H9 (cell line): ENCODE results near the gene DPP10. TPM values are rescaled to one million over a fixed set of nuclear protein-coding genes. Genes with fewer than 3 reads are reported as not detected.

Experiments
- DNase-seq: peaks from one replicate; pipeline ENCODE4 v3.0.0-alpha.2; 2017
- H2AFZ ChIP-seq: one replicate; pipeline ENCODE4 v1.6.1; 2013; ENCODE audit warnings: mild to moderate bottlenecking, low read length, control low read depth, moderate library complexity
- H2AK5ac ChIP-seq: 2 replicates; pipeline ENCODE4 v1.6.1; 2013; ENCODE audit warnings: low read length, control low read depth, mixed read lengths; ENCODE audit not compliant: insufficient read length
- H2BK120ac ChIP-seq: one replicate; pipeline ENCODE4 v1.6.1; 2013; ENCODE audit warnings: low read depth, mild to moderate bottlenecking, low read length, control low read depth, inconsistent platforms; ENCODE audit not compliant: poor library complexity, severe bottlenecking
- H2BK12ac ChIP-seq: 2 replicates; pipeline ENCODE4 v1.6.1; 2013; ENCODE audit warnings: low read length, control low read depth, mixed read lengths, low read depth; ENCODE audit not compliant: insufficient read length
- H2BK15ac ChIP-seq: 2 replicates; pipeline ENCODE4 v1.6.1; 2013; ENCODE audit warnings: low read depth, low read length, control low read depth
- H2BK20ac ChIP-seq: one replicate; pipeline ENCODE4 v1.6.1; 2013; ENCODE audit warnings: low read depth, mild to moderate bottlenecking, low read length, control low read depth, inconsistent platforms; ENCODE audit not compliant: poor library complexity, severe bottlenecking
- H2BK5ac ChIP-seq: 2 replicates; pipeline ENCODE4 v1.6.1; 2013; ENCODE audit warnings: low read length, control low read depth, mixed read lengths; ENCODE audit not compliant: insufficient read length
- H3K14ac ChIP-seq: 2 replicates; pipeline ENCODE4 v1.6.1; 2013; ENCODE audit warnings: low read length, control low read depth; ENCODE audit not compliant: insufficient read depth
- H3K18ac ChIP-seq: 2 replicates; pipeline ENCODE4 v1.6.1; 2013; ENCODE audit warnings: low read depth, mild to moderate bottlenecking, mixed read lengths, low read length, control low read depth; ENCODE audit not compliant: insufficient read length
- H3K23ac ChIP-seq: 2 replicates; pipeline ENCODE4 v1.6.1; 2013; ENCODE audit warnings: low read length, control low read depth, mixed read lengths, low read depth; ENCODE audit not compliant: insufficient read length
- H3K23me2 ChIP-seq: 2 replicates; pipeline ENCODE4 v1.6.1; 2013; ENCODE audit warnings: low read depth, mild to moderate bottlenecking, mixed read lengths, low read length, control low read depth; ENCODE audit not compliant: insufficient read length, poor library complexity, severe bottlenecking
- H3K27ac ChIP-seq: 2 replicates; pipeline ENCODE4 v1.5.1; 2013; ENCODE audit warnings: low read length, control low read depth, mixed read lengths, low read depth; ENCODE audit not compliant: insufficient read length
- H3K27me3 ChIP-seq: 2 replicates; pipeline ENCODE4 v1.6.1; 2013; ENCODE audit warnings: low read length, control low read depth, inconsistent platforms; ENCODE audit not compliant: insufficient read depth
- H3K4ac ChIP-seq: 2 replicates; pipeline ENCODE4 v1.6.1; 2013; ENCODE audit warnings: low read depth, mild to moderate bottlenecking, control low read depth, inconsistent platforms, low read length, moderate library complexity
- H3K4me1 ChIP-seq: 2 replicates; pipeline ENCODE4 v1.6.1; 2013; ENCODE audit warnings: low read length, control low read depth, inconsistent platforms; ENCODE audit not compliant: insufficient read depth
- H3K4me2 ChIP-seq: 2 replicates; pipeline ENCODE4 v1.6.1; 2013; ENCODE audit warnings: low read length, control low read depth, mixed read lengths; ENCODE audit not compliant: insufficient read length, insufficient read depth
- H3K56ac ChIP-seq: 2 replicates; pipeline ENCODE4 v1.6.1; 2013; ENCODE audit warnings: low read depth, mild to moderate bottlenecking, mixed read lengths, low read length, control low read depth; ENCODE audit not compliant: insufficient read length
- H3K79me1 ChIP-seq: 2 replicates; pipeline ENCODE4 v1.6.1; 2013; ENCODE audit warnings: low read depth, mild to moderate bottlenecking, moderate library complexity, low read length, control low read depth, inconsistent platforms; ENCODE audit not compliant: insufficient read depth, poor library complexity, severe bottlenecking
- H3K79me2 ChIP-seq: 2 replicates; pipeline ENCODE4 v1.6.1; 2013; ENCODE audit warnings: low read length, control low read depth, inconsistent platforms; ENCODE audit not compliant: insufficient read depth
- H3K9ac ChIP-seq: 2 replicates; pipeline ENCODE4 v1.6.1; 2013; ENCODE audit warnings: low read length, control low read depth, mixed read lengths; ENCODE audit not compliant: insufficient read length; ENCODE audit errors: extremely low read depth
- H3K9me3 ChIP-seq: one replicate; pipeline ENCODE4 v1.6.1; 2013; ENCODE audit warnings: low read depth, low read length, inconsistent platforms; ENCODE audit not compliant: control insufficient read depth
- H3T11ph ChIP-seq: one replicate; pipeline ENCODE4 v1.6.1; 2013; ENCODE audit warnings: mild to moderate bottlenecking, low read length, control low read depth, inconsistent platforms
- H4K20me1 ChIP-seq: one replicate; pipeline ENCODE4 v1.6.1; 2013; ENCODE audit not compliant: control insufficient read depth, insufficient read length, insufficient read depth
- H4K5ac ChIP-seq: 2 replicates; pipeline ENCODE4 v1.6.1; 2013; ENCODE audit warnings: low read depth, mild to moderate bottlenecking, mixed read lengths, low read length, control low read depth; ENCODE audit not compliant: insufficient read length
- H4K8ac ChIP-seq: replicated peaks from 2 replicates; pipeline ENCODE4 v1.6.1; 2013; ENCODE audit warnings: low read length, control low read depth, mixed read lengths, low read depth; ENCODE audit not compliant: insufficient read length
- H4K91ac ChIP-seq: 2 replicates; pipeline ENCODE4 v1.6.1; 2013; ENCODE audit warnings: low read depth, mild to moderate bottlenecking, moderate library complexity, mixed read lengths, low read length, control low read depth; ENCODE audit not compliant: insufficient read length
- H3K27ac Mint-ChIP-seq, 3 experiments: 2 replicates in 2 of 3; 3 replicates in 1 of 3; pipeline ENCODE4 v1.8.0; 2020 to 2021; ENCODE audit warnings: mixed read lengths in 3 of 3, mild to moderate bottlenecking in 1 of 3, moderate library complexity in 1 of 3
- H3K27me3 Mint-ChIP-seq: 2 replicates; pipeline ENCODE4 v1.8.0; 2021; ENCODE audit warnings: low read depth, mild to moderate bottlenecking, moderate library complexity, mixed read lengths
- H3K36me3 Mint-ChIP-seq, 3 experiments: 2 replicates in 2 of 3; 3 replicates in 1 of 3; pipeline ENCODE4 v1.8.0; 2020 to 2021; ENCODE audit warnings: low read depth in 3 of 3, mixed read lengths in 3 of 3; ENCODE audit not compliant: insufficient read depth in 1 of 3
- H3K4me1 Mint-ChIP-seq, 2 experiments: 2 replicates each; pipeline ENCODE4 v1.8.0; 2020; ENCODE audit warnings: mixed read lengths in 2 of 2
- H3K4me3 Mint-ChIP-seq, 2 experiments: 2 replicates in 1 of 2; 3 replicates in 1 of 2; pipeline ENCODE4 v1.8.0; 2020 to 2021; ENCODE audit warnings: mild to moderate bottlenecking in 2 of 2, mixed read lengths in 2 of 2, moderate library complexity in 1 of 2
- H3K9me3 Mint-ChIP-seq, 2 experiments: 2 replicates in 1 of 2; 3 replicates in 1 of 2; pipeline ENCODE4 v1.8.0; 2020; ENCODE audit warnings: mild to moderate bottlenecking in 2 of 2, mixed read lengths in 2 of 2, moderate library complexity in 1 of 2
- CTCF ChIP-seq: fragments of 200-600 bp; sonication (generic); conservative IDR thresholded peaks from 3 replicates; pipeline ENCODE4 v1.8.0; 2021; ENCODE audit warnings: antibody characterized with exemption, mild to moderate bottlenecking
- WGBS: extraction: QIAGEN DNeasy Blood & Tissue Kit; methylation state at CpG from one replicate; pipeline ENCODE4 v1.1.7; 2013; ENCODE audit warnings: missing lambda C conversion rate, low lambda C conversion rate, mixed read lengths; ENCODE audit not compliant: insufficient read length; ENCODE audit errors: extremely low coverage; 5-methylcytosine and 5-hydroxymethylcytosine counted together
- total RNA-seq: library from RNA; stranded (reverse); gene quantifications from 2 replicates; pipeline ENCODE4 v1.2.1, GENCODE V29; 2021

The DPP10 gene
- total RNA-seq, 1 experiment from 2014 or later: 11.3 TPM

GRCh38 chr2:114699423-114699944, 257.0 kb downstream of the DPP10 start:
- Mint-ChIP-seq H3K27ac (no peak overlapping the region), H3K9me3 (no peaks in the 10 kb centered on the region; a peak in 1 of 5 replicates), H3K4me3 (no peak overlapping the region), H3K4me1 (peaks cover 10 to 11% of the 10 kb centered on the region in 2 experiments), H3K36me3 (peaks cover 0 to 8% (median 0%) of the 10 kb centered on the region in 3 experiments; a peak in 2 of 7 replicates), H3K27me3 (no peaks in the 10 kb centered on the region)
- no peak for TF ChIP-seq CTCF
- Histone ChIP-seq H2BK120ac (no peak overlapping the region), H2BK15ac (no peak overlapping the region), H4K91ac (no peak overlapping the region), H3K14ac (no peak overlapping the region), H3K56ac (no peak overlapping the region), H3K18ac (no peak overlapping the region), H4K8ac (no peak overlapping the region), H3K4ac (no peak overlapping the region), H2BK5ac (no peak overlapping the region), H3K4me2 (no peak overlapping the region), H3K23me2 (no peaks in the 10 kb centered on the region), H2BK12ac (no peak overlapping the region), H2BK20ac (no peak overlapping the region), H3K79me2 (no peaks in the 10 kb centered on the region), H4K5ac (no peak overlapping the region), H3K9me3 (no peaks in the 10 kb centered on the region), H4K20me1 (no peaks in the 10 kb centered on the region), H3K23ac (no peak overlapping the region), H3K27ac (no peak overlapping the region), H3K79me1 (no peaks in the 10 kb centered on the region), H3K9ac (no peak overlapping the region), H2AFZ (no peak overlapping the region), H2AK5ac (no peak overlapping the region), H3T11ph (no peak overlapping the region), H3K4me1 (peaks cover 2% of the 10 kb centered on the region; the same call in 1 of the 2 replicates), H3K27me3 (no peaks in the 10 kb centered on the region)
- no peak for DNase-seq
- no CpG with 5 or more reads among the region's 2 CpGs for whole genome bisulfite sequencing
